ENCODE results near the gene CRABP2. TPM values are rescaled to one million over a fixed set of nuclear protein-coding genes. Genes with fewer than 3 reads are reported as not detected.

Gene CRABP2
- total and polyA plus RNA-seq, 2 donors (not counting 1 experiment from before 2014, with no cell fraction given) = 0.89 to 1.2 TPM

DNA sequence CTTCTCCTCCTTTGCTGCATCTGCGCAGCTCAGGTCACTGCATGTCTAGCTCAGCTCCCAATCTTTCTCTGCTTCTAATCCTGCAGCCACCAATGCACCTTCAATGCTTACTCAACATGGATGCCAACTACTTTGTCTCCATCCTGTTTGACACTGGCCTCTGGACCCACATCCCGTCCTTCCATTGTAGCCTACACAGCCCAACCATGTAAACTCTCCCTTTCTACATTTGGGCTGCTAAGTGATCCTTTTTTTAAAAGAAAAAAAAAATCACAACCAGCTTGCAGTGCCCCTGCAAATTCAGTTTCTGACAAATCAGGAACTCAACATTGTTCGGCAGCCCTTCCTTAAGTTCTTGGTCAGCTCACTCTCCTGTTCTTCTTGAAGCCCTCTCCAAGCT, 9.4 kb upstream of the CRABP2 start:
- intact Hi-C loops (cut with micrococcal nuclease) = no loop called here
- Mint-ChIP-seq H3K9me3 (ENCODE audit: insufficient read depth) (no peaks in the 10 kb centered on the region), H3K27ac (no peak overlapping the region), H3K27me3 (no peaks in the 10 kb centered on the region), H3K4me3 (no peak overlapping the region), H3K4me1 (peaks cover under 1% of the 10 kb centered on the region)
- DNase-seq = no peak
- H3K4me3 ChIP-seq (ENCODE audit: control extremely low read depth in 1 of 5, extremely low read depth in 1 of 5, insufficient read depth in 1 of 5, low read depth in 2 of 5, low read length in 4 of 5) = no peak overlapping the region
- peaks cover 0 to 10% of the 10 kb centered on the region in 2 experiments for H3K36me3 ChIP-seq (replicated peaks in 1 of 2; ENCODE audit: control extremely low read depth in 1 of 2, control insufficient read depth in 1 of 2, extremely low read depth in 1 of 2, insufficient read depth in 2 of 2, low read length in 1 of 2)
- H4K20me1 ChIP-seq (ENCODE audit: control insufficient read depth, insufficient read depth, low read length, poor library complexity, severe bottlenecking) = no peaks in the 10 kb centered on the region
- H3K4me2 ChIP-seq (replicated peaks; ENCODE audit: low read depth, low read length, poor library complexity, severe bottlenecking) = no peak overlapping the region
- no peak for ATAC-seq (ENCODE audit: low read depth)
- H3K4me1 ChIP-seq (ENCODE audit: control insufficient read depth in 2 of 2, insufficient read depth in 2 of 2, low read length in 2 of 2) = no peaks in the 10 kb centered on the region
- 95% methylated on average over 3 of the region's 3 CpGs for WGBS (ENCODE audit: insufficient coverage)
- no peaks in the 10 kb centered on the region for H3K9me3 ChIP-seq (ENCODE audit: control extremely low read depth in 1 of 3, control insufficient read depth in 2 of 3, insufficient read depth in 1 of 3, low read length in 2 of 3)
- H3K9ac ChIP-seq (ENCODE audit: low read length) = no peak overlapping the region
- H3K27ac ChIP-seq (ENCODE audit: low read length in 2 of 2) = no peak overlapping the region
- ChIA-PET POLR2A (interaction anchor here (0.5 to 0.8 kb wide), 2 partner anchors 8 to 12 kb away, joined by 3 to 5 read pairs; no protein-coding TSS in a partner anchor), CTCF (interaction anchor here (1.4 to 2.4 kb wide), 4 partner anchors 8 to 25 kb away, joined by 6 to 13 read pairs (median 12); partner anchors contain the start of gene CRABP2)
- no peaks in the 10 kb centered on the region for H3K27me3 ChIP-seq (replicated peaks in 1 of 4; ENCODE audit: control extremely low read depth in 1 of 4, control insufficient read depth in 3 of 4, insufficient read depth in 4 of 4, low read length in 3 of 4)
- H3K79me2 ChIP-seq (ENCODE audit: control insufficient read depth, insufficient read depth, low read length) = no peaks in the 10 kb centered on the region
- no peak overlapping the region for H2AFZ ChIP-seq (ENCODE audit: insufficient read depth, low read depth, low read length, poor library complexity, severe bottlenecking)
- TF ChIP-seq CTCF (IDR thresholded peaks at IDR 0.05) (no peak), EZH2 (IDR thresholded peaks at IDR 0.05; ENCODE audit: borderline replicate concordance, insufficient read depth, low read depth, low read length, poor library complexity, severe bottlenecking) (no peak)

- H3K27me3 Mint-ChIP-seq = no peaks in the 10 kb centered on the region
Observed at GRCh38 chr1:156712626-156713025, 7.2 kb upstream of the CRABP2 start.

More at GRCh38 chr1:156712626-156713025, 7.2 kb upstream of the CRABP2 start:
- intact Hi-C loops (cut with micrococcal nuclease) = no loop called here
- no peak for TF ChIP-seq EZH2 (IDR thresholded peaks at IDR 0.05; ENCODE audit: borderline replicate concordance, insufficient read depth, low read depth, low read length, poor library complexity, severe bottlenecking)
- Histone ChIP-seq H3K79me2 (ENCODE audit: control insufficient read depth, insufficient read depth, low read length) (no peaks in the 10 kb centered on the region), H3K27ac (ENCODE audit: low read length in 2 of 2) (no peak overlapping the region), H3K4me3 (ENCODE audit: control extremely low read depth in 1 of 5, extremely low read depth in 1 of 5, insufficient read depth in 1 of 5, low read depth in 2 of 5, low read length in 4 of 5) (no peak overlapping the region), H4K20me1 (ENCODE audit: control insufficient read depth, insufficient read depth, low read length, poor library complexity, severe bottlenecking) (no peaks in the 10 kb centered on the region), H3K36me3 (replicated peaks in 1 of 2; ENCODE audit: control extremely low read depth in 1 of 2, control insufficient read depth in 1 of 2, extremely low read depth in 1 of 2, insufficient read depth in 2 of 2, low read length in 1 of 2) (peaks cover 0 to 5% of the 10 kb centered on the region in 2 experiments), H3K9me3 (ENCODE audit: control extremely low read depth in 1 of 3, control insufficient read depth in 2 of 3, insufficient read depth in 1 of 3, low read length in 2 of 3) (no peaks in the 10 kb centered on the region), H3K9ac (ENCODE audit: low read length) (no peak overlapping the region), H3K4me2 (replicated peaks; ENCODE audit: low read depth, low read length, poor library complexity, severe bottlenecking) (no peak overlapping the region), H3K27me3 (replicated peaks in 1 of 4; ENCODE audit: control extremely low read depth in 1 of 4, control insufficient read depth in 3 of 4, insufficient read depth in 4 of 4, low read length in 3 of 4) (no peaks in the 10 kb centered on the region), H3K4me1 (ENCODE audit: control insufficient read depth in 2 of 2, insufficient read depth in 2 of 2, low read length in 2 of 2) (no peaks in the 10 kb centered on the region), H2AFZ (ENCODE audit: insufficient read depth, low read depth, low read length, poor library complexity, severe bottlenecking) (no peak overlapping the region)
- WGBS (ENCODE audit: insufficient coverage) = 73% methylated on average over 3 of the region's 3 CpGs
- Mint-ChIP-seq H3K4me1 (no peaks in the 10 kb centered on the region), H3K4me3 (no peak overlapping the region), H3K9me3 (ENCODE audit: insufficient read depth) (no peaks in the 10 kb centered on the region), H3K27ac (no peak overlapping the region)
- POLR2A ChIA-PET = no interaction called here
- ATAC-seq (ENCODE audit: low read depth) (no peak), DNase-seq (no peak)
- CTCF ChIA-PET = interaction anchor here (1.1 to 3.6 kb wide), 3 partner anchors 14 to 34 kb away, joined by 3 to 15 read pairs (median 6); no protein-coding TSS in a partner anchor
